GM10248 (cell line): Measurements from ENCODE around the gene BLID.

ENCODE experiments used
- CTCF ChIA-PET: fragments of 300-600 bp; sonication (Branson Sonifier 250); formaldehyde crosslinking; extraction: SDS; loops from one replicate; lab custom pipeline; 2021; ENCODE audit warnings: antibody characterized with exemption; lab: Yijun Ruan, JAX
- POLR2A ChIA-PET: fragments of 350-650 bp; sonication (Branson Sonifier 250); formaldehyde crosslinking; extraction: SDS; loops from one replicate; lab custom pipeline; 2020; ENCODE audit warnings: antibody characterized with exemption; lab: Yijun Ruan, JAX
- DNase-seq: peaks from one replicate; pipeline ENCODE4 v3.0.0; 2012; ENCODE audit errors: extremely low spot score
- CTCF ChIP-seq: IDR thresholded peaks from 2 replicates; pipeline ENCODE4 v1.5.1; 2012; ENCODE audit warnings: mild to moderate bottlenecking, low read depth; ENCODE audit errors: extremely low read depth, missing control alignments, control extremely low read depth

The BLID gene

GRCh38 chr11:122153746-122154145, 37.7 kb upstream of the BLID start:
- no peak for DNase-seq
- no peak for TF ChIP-seq CTCF
- CTCF ChIA-PET, result interaction anchor here (1.0 to 2.0 kb wide), 2 partner anchors 10 to 12 kb away, joined by 3 to 6 read pairs; no protein-coding TSS in a partner anchor
- POLR2A ChIA-PET, result no interaction called here

- DNase-seq, result no peak
- CTCF ChIA-PET, result no interaction called here
- POLR2A ChIA-PET, result no interaction called here
- TF ChIP-seq CTCF, result no peak
Measured at GRCh38 chr11:122150216-122151124, 34.5 kb upstream of the BLID start.

GRCh38 chr11:122149202-122149601, 33.2 kb upstream of the BLID start:
- POLR2A ChIA-PET, result no interaction called here
- CTCF ChIA-PET, result no interaction called here

GRCh38 chr11:122146475-122146874, 30.5 kb upstream of the BLID start:
- DNase-seq, result no peak
- TF ChIP-seq CTCF, result no peak
- ChIA-PET CTCF (no interaction called here), POLR2A (no interaction called here)

More at GRCh38 chr11:122149202-122149601, 33.2 kb upstream of the BLID start:
- no peak for TF ChIP-seq CTCF
- DNase-seq, result no peak

GRCh38 chr11:122145715-122146274, 29.8 kb upstream of the BLID start:
- ChIA-PET POLR2A (no interaction called here), CTCF (interaction anchor here (1.0 kb wide), 1 partner anchor 88 kb away, joined by 3 read pairs; no protein-coding TSS in a partner anchor)
- TF ChIP-seq CTCF, result no peak
- no peak for DNase-seq

GRCh38 chr11:122144752-122145151, 28.7 kb upstream of the BLID start:
- CTCF ChIA-PET, result interaction anchor here (1.0 kb wide), 2 partner anchors 9 to 87 kb away, joined by 3 read pairs; no protein-coding TSS in a partner anchor

More at GRCh38 chr11:122144752-122145151, 28.7 kb upstream of the BLID start:
- POLR2A ChIA-PET, result no interaction called here
- DNase-seq, result no peak
- no peak for TF ChIP-seq CTCF
